Measurements from ENCODE around the gene GPR161. TPM values are rescaled to one million over a fixed set of nuclear protein-coding genes. Genes with fewer than 3 reads are reported as not detected.

Gene GPR161
- total and polyA plus RNA-seq, 10 of the 15 experiments (the other 5 are each of a cell fraction or from before 2014, with no cell fraction given) = 0.07 to 0.49 (median 0.34) TPM; not detected in 2

DNA sequence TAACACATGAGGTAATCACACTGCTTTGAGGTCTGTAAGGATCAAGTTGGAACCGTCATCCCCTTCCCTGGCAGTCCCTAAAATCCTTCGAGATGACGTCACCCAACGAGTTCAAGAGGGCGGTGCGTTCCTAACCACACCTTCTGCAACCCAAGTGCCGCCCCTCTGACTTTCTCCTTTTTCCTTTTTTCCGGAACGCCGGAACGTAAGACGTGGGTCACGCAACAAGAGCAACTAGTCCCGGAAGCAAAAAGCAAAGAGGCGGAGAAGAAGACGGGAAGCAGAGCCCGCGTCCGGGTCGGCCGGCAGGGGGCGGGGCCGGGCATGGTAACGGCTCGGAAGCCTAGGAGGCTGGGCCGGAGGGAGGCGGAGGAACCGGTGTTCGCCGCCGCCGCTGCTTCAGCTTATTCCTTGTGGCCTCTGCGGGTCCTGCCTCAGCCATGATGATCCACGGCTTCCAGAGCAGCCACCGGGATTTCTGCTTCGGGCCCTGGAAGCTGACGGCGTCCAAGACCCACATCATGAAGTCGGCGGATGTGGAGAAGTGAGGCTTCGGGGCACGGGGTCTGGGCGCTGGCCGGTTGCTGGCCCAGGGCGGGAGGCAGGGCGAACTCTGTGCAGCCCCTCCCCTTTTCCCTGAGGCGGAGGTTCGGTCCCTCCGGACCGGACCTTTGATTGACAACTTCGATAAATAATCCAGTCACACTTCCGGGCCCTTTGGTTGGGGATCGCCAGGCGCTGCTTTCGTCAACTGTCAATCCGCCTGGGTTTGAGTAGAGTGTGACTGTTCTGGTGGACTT, 42.1 kb upstream of the GPR161 start, which contains the start of gene TIPRL (continued):
- TF ChIP-seq, protein P1, sequence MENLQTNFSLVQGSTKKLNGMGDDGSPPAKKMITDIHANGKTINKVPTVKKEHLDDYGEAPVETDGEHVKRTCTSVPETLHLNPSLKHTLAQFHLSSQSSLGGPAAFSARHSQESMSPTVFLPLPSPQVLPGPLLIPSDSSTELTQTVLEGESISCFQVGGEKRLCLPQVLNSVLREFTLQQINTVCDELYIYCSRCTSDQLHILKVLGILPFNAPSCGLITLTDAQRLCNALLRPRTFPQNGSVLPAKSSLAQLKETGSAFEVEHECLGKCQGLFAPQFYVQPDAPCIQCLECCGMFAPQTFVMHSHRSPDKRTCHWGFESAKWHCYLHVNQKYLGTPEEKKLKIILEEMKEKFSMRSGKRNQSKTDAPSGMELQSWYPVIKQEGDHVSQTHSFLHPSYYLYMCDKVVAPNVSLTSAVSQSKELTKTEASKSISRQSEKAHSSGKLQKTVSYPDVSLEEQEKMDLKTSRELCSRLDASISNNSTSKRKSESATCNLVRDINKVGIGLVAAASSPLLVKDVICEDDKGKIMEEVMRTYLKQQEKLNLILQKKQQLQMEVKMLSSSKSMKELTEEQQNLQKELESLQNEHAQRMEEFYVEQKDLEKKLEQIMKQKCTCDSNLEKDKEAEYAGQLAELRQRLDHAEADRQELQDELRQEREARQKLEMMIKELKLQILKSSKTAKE (IDR thresholded peaks at IDR 0.05; ENCODE audit: low read depth, poor library complexity, severe bottlenecking) = peak; percentile 64
- TF ChIP-seq CBX3 (IDR thresholded peaks at IDR 0.05; ENCODE audit: borderline replicate concordance, low read depth) (no peak), TBL1XR1 (IDR thresholded peaks at IDR 0.05; ENCODE audit: low read depth, low read length) (peak; percentile 24; the same call in 1 of the 2 replicates), POLR2AphosphoS5 (IDR thresholded peaks at IDR 0.05; ENCODE audit: low read length) (peak; percentile 76; the same call in 1 of the 2 replicates), GATAD2B (conservative IDR thresholded peaks at IDR 0.05; ENCODE audit: low read depth) (peak; percentile 71), BMI1 (IDR thresholded peaks at IDR 0.05; ENCODE audit: borderline replicate concordance) (no peak), CREM (IDR thresholded peaks at IDR 0.05; ENCODE audit: low read depth) (peak; percentile 79), NR2C2 (IDR thresholded peaks at IDR 0.05; ENCODE audit: borderline replicate concordance, control insufficient read depth, insufficient read length, low read depth) (no peak), POLR2A (IDR thresholded peaks at IDR 0.05; ENCODE audit: low read depth, low read length) (peak; percentile 90), YY1 (IDR thresholded peaks at IDR 0.05; ENCODE audit: low read depth, low read length) (peak; percentile 54; the same call in 1 of the 2 replicates), NKRF (conservative IDR thresholded peaks at IDR 0.05) (peak; percentile 80), BHLHE40 (IDR thresholded peaks at IDR 0.05; ENCODE audit: borderline replicate concordance in 1 of 2, low read depth in 2 of 2, low read length in 1 of 2) (peak; percentile 13 to 19; a peak in 2 of 4 replicates), NFYA (IDR thresholded peaks at IDR 0.05; ENCODE audit: borderline replicate concordance, low read depth, low read length) (no peak), EZH2 (IDR thresholded peaks at IDR 0.05; ENCODE audit: borderline replicate concordance, control insufficient read depth, low read depth, low read length) (no peak), BRCA1 (IDR thresholded peaks at IDR 0.05; ENCODE audit: low read depth, low read length) (no peak), KDM1A (IDR thresholded peaks at IDR 0.05; ENCODE audit: borderline replicate concordance) (no peak), SMARCA5 (IDR thresholded peaks at IDR 0.05) (peak; percentile 71)
- TF ChIP-seq, protein P2, sequence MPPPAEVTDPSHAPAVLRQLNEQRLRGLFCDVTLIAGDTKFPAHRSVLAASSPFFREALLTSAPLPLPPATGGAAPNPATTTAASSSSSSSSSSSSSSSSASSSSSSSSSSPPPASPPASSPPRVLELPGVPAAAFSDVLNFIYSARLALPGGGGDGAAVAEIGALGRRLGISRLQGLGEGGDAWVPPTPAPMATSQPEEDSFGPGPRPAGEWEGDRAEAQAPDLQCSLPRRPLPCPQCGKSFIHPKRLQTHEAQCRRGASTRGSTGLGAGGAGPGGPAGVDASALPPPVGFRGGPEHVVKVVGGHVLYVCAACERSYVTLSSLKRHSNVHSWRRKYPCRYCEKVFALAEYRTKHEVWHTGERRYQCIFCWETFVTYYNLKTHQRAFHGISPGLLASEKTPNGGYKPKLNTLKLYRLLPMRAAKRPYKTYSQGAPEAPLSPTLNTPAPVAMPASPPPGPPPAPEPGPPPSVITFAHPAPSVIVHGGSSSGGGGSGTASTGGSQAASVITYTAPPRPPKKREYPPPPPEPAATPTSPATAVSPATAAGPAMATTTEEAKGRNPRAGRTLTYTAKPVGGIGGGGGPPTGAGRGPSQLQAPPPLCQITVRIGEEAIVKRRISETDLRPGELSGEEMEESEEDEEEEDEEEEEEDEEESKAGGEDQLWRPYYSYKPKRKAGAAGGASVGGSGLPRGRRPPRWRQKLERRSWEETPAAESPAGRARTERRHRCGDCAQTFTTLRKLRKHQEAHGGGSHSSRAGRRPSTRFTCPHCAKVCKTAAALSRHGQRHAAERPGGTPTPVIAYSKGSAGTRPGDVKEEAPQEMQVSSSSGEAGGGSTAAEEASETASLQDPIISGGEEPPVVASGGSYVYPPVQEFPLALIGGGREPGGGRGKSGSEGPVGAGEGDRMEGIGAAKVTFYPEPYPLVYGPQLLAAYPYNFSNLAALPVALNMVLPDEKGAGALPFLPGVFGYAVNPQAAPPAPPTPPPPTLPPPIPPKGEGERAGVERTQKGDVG (CRISPR knock-in tag; IDR thresholded peaks at IDR 0.05) = peak; percentile 79
- TF ChIP-seq, protein P3, sequence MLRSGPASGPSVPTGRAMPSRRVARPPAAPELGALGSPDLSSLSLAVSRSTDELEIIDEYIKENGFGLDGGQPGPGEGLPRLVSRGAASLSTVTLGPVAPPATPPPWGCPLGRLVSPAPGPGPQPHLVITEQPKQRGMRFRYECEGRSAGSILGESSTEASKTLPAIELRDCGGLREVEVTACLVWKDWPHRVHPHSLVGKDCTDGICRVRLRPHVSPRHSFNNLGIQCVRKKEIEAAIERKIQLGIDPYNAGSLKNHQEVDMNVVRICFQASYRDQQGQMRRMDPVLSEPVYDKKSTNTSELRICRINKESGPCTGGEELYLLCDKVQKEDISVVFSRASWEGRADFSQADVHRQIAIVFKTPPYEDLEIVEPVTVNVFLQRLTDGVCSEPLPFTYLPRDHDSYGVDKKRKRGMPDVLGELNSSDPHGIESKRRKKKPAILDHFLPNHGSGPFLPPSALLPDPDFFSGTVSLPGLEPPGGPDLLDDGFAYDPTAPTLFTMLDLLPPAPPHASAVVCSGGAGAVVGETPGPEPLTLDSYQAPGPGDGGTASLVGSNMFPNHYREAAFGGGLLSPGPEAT (IDR thresholded peaks at IDR 0.05; ENCODE audit: low read depth) = peak; percentile 71
